ENCODE data around the gene PKNOX2.

- TF ChIP-seq POLR2AphosphoS5 (IDR thresholded peaks at IDR 0.05; ENCODE audit: low read depth, low read length): no peak
- TF ChIP-seq POLR2A (IDR thresholded peaks at IDR 0.05; ENCODE audit: low read depth, low read length): no peak
Measured at GRCh38 chr11:125454047-125454446, 289.5 kb downstream of the PKNOX2 start.

All from GM12892 (cell line).